Ascending aorta (tissue), 2 donors: ENCODE data around the gene MYH15. TPM values are rescaled to one million over a fixed set of nuclear protein-coding genes. Genes with fewer than 3 reads are reported as not detected.

Experiments used
- DNase-seq, 2 donors: peaks; one replicate each; pipeline ENCODE4 v3.0.0-alpha.2; 2019; ENCODE audit warnings: low spot score in 2 of 2
- H3K27ac ChIP-seq, 2 donors: fragments of 200-600 bp; sonication (generic); one replicate each; pipeline ENCODE4 v1.5.1; 2016 to 2017; ENCODE audit warnings: mild to moderate bottlenecking in 1 of 2
- H3K27me3 ChIP-seq: fragments of 200-600 bp; sonication (generic); one replicate; pipeline ENCODE4 v1.5.1; 2017
- H3K36me3 ChIP-seq, 2 donors: fragments of 200-600 bp; sonication (generic); one replicate each; pipeline ENCODE4 v1.5.1; 2016
- H3K4me1 ChIP-seq, 2 donors: fragments of 200-600 bp; sonication (generic); one replicate each; pipeline ENCODE4 v1.5.1; 2016 to 2017; ENCODE audit warnings: mild to moderate bottlenecking in 1 of 2
- H3K4me3 ChIP-seq, 2 donors: fragments of 200-600 bp; sonication (generic); one replicate each; pipeline ENCODE4 v1.5.1; 2016 to 2017; ENCODE audit warnings: mild to moderate bottlenecking in 1 of 2
- H3K9me3 ChIP-seq, 2 donors: fragments of 200-600 bp; sonication (generic); one replicate each; pipeline ENCODE4 v1.5.1; 2016
- CTCF ChIP-seq, 3 experiments: fragments of 200-600 bp in 2 of 3; fragments of 450-650 bp in 1 of 3; sonication (generic) in 2 of 3; IDR thresholded peaks; one replicate each; pipeline ENCODE4 v1.5.1; 2016 to 2019; ENCODE audit warnings: antibody characterized with exemption in 3 of 3, mild to moderate bottlenecking in 1 of 3, moderate library complexity in 1 of 3
- intact Hi-C: fragments of 100-400 bp; cut with DNase I; formaldehyde crosslinking; loops from one replicate; pipeline ENCODE4 v1.15.1; 2023
- total RNA-seq: library from RNA; depleted of rRNA; stranded (reverse); fragments of >200 nt; gene quantifications from one replicate; pipeline ENCODE4 v1.1.0, GENCODE V29; 2016

The MYH15 gene
- total RNA-seq, 1 donor from 2014 or later = not detected

- intact Hi-C loops = no loop called here
- Histone ChIP-seq H3K4me3 (no peak overlapping the region), H3K27ac (no peak overlapping the region), H3K9me3 (no peaks in the 10 kb centered on the region), H3K4me1 (no peaks in the 10 kb centered on the region), H3K36me3 (no peaks in the 10 kb centered on the region), H3K27me3 (no peaks in the 10 kb centered on the region)
- DNase-seq = no peak
- TF ChIP-seq CTCF (IDR thresholded peaks at IDR 0.05) = no peak
These were observed 8.9 kb downstream of the MYH15 start for GRCh38 chr3:108501535-108501934.

GRCh38 chr3:108500728-108501127, 9.7 kb downstream of the MYH15 start:
- Histone ChIP-seq H3K9me3 (no peaks in the 10 kb centered on the region), H3K4me3 (no peak overlapping the region), H3K36me3 (no peaks in the 10 kb centered on the region), H3K27me3 (no peaks in the 10 kb centered on the region), H3K27ac (no peak overlapping the region), H3K4me1 (no peaks in the 10 kb centered on the region)
- intact Hi-C loops = no loop called here
- no peak for TF ChIP-seq CTCF (IDR thresholded peaks at IDR 0.05)
- DNase-seq = no peak

- H3K36me3 ChIP-seq = no peaks in the 10 kb centered on the region
- no peaks in the 10 kb centered on the region for H3K9me3 ChIP-seq
- H3K27me3 ChIP-seq = no peaks in the 10 kb centered on the region
- intact Hi-C loops = no loop called here
- no peaks in the 10 kb centered on the region for H3K4me1 ChIP-seq
- H3K4me3 ChIP-seq = no peak overlapping the region
- no peak for TF ChIP-seq CTCF (IDR thresholded peaks at IDR 0.05)
- DNase-seq = no peak
- no peak overlapping the region for H3K27ac ChIP-seq
These were observed 13.1 kb downstream of the MYH15 start for GRCh38 chr3:108497271-108497670.

- Histone ChIP-seq H3K27ac (no peak overlapping the region), H3K9me3 (no peaks in the 10 kb centered on the region), H3K4me1 (no peaks in the 10 kb centered on the region), H3K4me3 (no peak overlapping the region), H3K27me3 (no peaks in the 10 kb centered on the region), H3K36me3 (no peaks in the 10 kb centered on the region)
- TF ChIP-seq CTCF (IDR thresholded peaks at IDR 0.05) = no peak
- intact Hi-C loops = no loop called here
- DNase-seq = no peak
These were observed 14.7 kb downstream of the MYH15 start for GRCh38 chr3:108495717-108496116.

GRCh38 chr3:108494906-108495531, 15.4 kb downstream of the MYH15 start:
- no peak for TF ChIP-seq CTCF (IDR thresholded peaks at IDR 0.05)
- Histone ChIP-seq H3K4me1 (no peaks in the 10 kb centered on the region), H3K9me3 (no peaks in the 10 kb centered on the region), H3K27ac (no peak overlapping the region), H3K27me3 (no peaks in the 10 kb centered on the region), H3K36me3 (no peaks in the 10 kb centered on the region), H3K4me3 (no peak overlapping the region)
- intact Hi-C loops = no loop called here
- no peak for DNase-seq

GRCh38 chr3:108493862-108494261, 16.5 kb downstream of the MYH15 start:
- TF ChIP-seq CTCF (IDR thresholded peaks at IDR 0.05) = peak in 1 of 3 experiments; percentile 25
- H3K4me3 ChIP-seq = no peak overlapping the region
- H3K4me1 ChIP-seq = no peaks in the 10 kb centered on the region
- DNase-seq = no peak
- H3K36me3 ChIP-seq = no peaks in the 10 kb centered on the region
- intact Hi-C loops = no loop called here
- no peak overlapping the region for H3K27ac ChIP-seq
- H3K9me3 ChIP-seq = no peaks in the 10 kb centered on the region
- H3K27me3 ChIP-seq = no peaks in the 10 kb centered on the region
